H1 (cell line): ENCODE data around the gene TMEM163. TPM values are rescaled to one million over a fixed set of nuclear protein-coding genes. Genes with fewer than 3 reads are reported as not detected.

Source experiments
- BACH1 ChIP-seq: IDR thresholded peaks from 2 replicates; pipeline ENCODE4 v1.6.1; 2012; ENCODE audit warnings: low read length, improper control_type of control experiment
- EGR1 ChIP-seq: IDR thresholded peaks from 2 replicates; pipeline ENCODE4 v1.6.1; 2011; ENCODE audit warnings: low read depth, low read length, borderline replicate concordance
- FOSL1 ChIP-seq: IDR thresholded peaks from 2 replicates; pipeline ENCODE4 v1.6.1; 2011; ENCODE audit warnings: mild to moderate bottlenecking, low read depth, low read length, moderate library complexity; ENCODE audit not compliant: insufficient read depth
- KDM5A ChIP-seq: fragments of 200-600 bp; IDR thresholded peaks from 2 replicates; pipeline ENCODE4 v1.7.1; 2012; ENCODE audit warnings: mild to moderate bottlenecking, low read length, inconsistent platforms, mixed read lengths
- SIN3A ChIP-seq, 2 experiments: IDR thresholded peaks in 1 of 2; conservative IDR thresholded peaks in 1 of 2; 2 replicates each; pipeline ENCODE4 v1.6.1; 2011 to 2012; ENCODE audit warnings: low read length in 2 of 2, improper control_type of control experiment in 1 of 2, low read depth in 1 of 2, mild to moderate bottlenecking in 1 of 2
- TBP ChIP-seq: IDR thresholded peaks from 2 replicates; pipeline ENCODE4 v1.6.1; 2011; ENCODE audit warnings: low read depth, low read length, improper control_type of control experiment
- polyA plus RNA-seq, 7 experiments: library from polyadenylated mRNA; depleted of rRNA in 3 of 7; stranded (reverse) in 5 of 7; unstranded in 2 of 7; fragments of >200 nt in 5 of 7; fragments of 200-250 nt in 2 of 7; gene quantifications; 1 replicate in 5 of 7; 2 replicates in 1 of 7; 4 replicates in 1 of 7; pipeline versions ENCODE4 v1.2.1 to v1.2.3, GENCODE V29; 2011 to 2013; ENCODE audit warnings: missing spikeins in 2 of 7, mixed read lengths in 2 of 7
- total RNA-seq: library from RNA; stranded (reverse); fragmentation: NEBNext Ultra II Directional; extraction: Animal tissue kit (Norgen Biotek cat#: 25700); gene quantifications from 2 replicates; pipeline ENCODE4 v1.2.1, GENCODE V29; 2021

TMEM163 gene
- total and polyA plus RNA-seq, 2 of the 8 experiments (the other 6 are each of a cell fraction or from before 2014, with no cell fraction given) = 2.8 to 3.2 TPM

DNA sequence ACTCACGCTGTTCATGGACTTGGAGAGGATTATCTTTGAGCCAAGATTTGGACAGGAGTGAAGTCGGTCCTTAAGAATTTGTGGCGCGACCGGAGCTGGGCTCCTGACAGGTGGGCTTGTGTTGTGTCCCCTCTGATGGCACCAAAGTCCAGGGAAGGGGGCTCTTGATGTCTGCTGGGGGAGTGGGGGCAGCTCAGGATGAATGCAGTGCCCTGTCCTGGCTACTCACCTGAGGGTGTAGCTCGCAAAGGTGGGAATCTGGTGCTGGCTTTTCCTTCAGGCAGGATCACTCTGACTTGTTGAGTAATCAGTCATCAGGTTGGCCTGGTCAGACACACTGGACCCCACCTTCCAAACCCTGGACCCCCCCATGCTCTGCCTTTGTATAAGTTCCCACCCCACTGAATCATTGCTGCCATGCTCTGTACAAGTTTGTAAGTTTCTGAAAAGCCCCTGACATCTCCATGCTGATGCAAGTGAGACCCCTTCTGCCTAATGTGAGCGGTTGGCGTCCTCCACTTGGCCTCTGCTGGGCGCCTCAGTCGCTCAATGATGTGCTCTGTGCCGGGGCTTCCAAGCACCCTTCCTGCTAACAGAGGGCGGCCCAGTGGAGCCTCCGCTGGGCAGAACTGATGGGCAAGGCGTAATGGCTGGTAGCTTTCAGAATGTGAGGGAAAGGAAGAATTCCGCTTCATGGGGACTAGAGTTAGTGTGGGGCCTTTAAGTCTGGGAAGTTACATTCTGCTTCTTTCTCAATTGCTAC, 268.9 kb downstream of the TMEM163 start (continued):
- TF ChIP-seq BACH1 = no peak
- no peak for TF ChIP-seq EGR1
- no peak for TF ChIP-seq KDM5A
- TF ChIP-seq SIN3A (conservative IDR thresholded peaks at IDR 0.05 in 1 of 2, IDR thresholded peaks at IDR 0.05 in 1 of 2; ENCODE audit: low read depth in 1 of 2, low read length in 2 of 2) = no peak
- no peak for TF ChIP-seq FOSL1
- TF ChIP-seq TBP = no peak
